Skeletal muscle tissue (tissue), 4 donors: ENCODE results near the gene RUVBL1. TPM values are rescaled to one million over a fixed set of nuclear protein-coding genes. Genes with fewer than 3 reads are reported as not detected.

Experiments
- H3K27ac ChIP-seq: one replicate; pipeline ENCODE4 v1.7.0; 2013; ENCODE audit warnings: mild to moderate bottlenecking, low read depth, low read length, inconsistent platforms
- H3K27me3 ChIP-seq, 3 donors: one replicate each; pipeline ENCODE4 v1.7.0; 2013; ENCODE audit warnings: low read length in 3 of 3; ENCODE audit not compliant: control insufficient read depth in 3 of 3, insufficient read depth in 3 of 3
- H3K36me3 ChIP-seq, 3 donors: one replicate each; pipeline ENCODE4 v1.7.0; 2013; ENCODE audit warnings: low read length in 3 of 3; ENCODE audit not compliant: control insufficient read depth in 3 of 3, insufficient read depth in 3 of 3
- H3K4me1 ChIP-seq, 3 donors: one replicate each; pipeline ENCODE4 v1.7.0; 2013; ENCODE audit warnings: low read length in 3 of 3, mild to moderate bottlenecking in 3 of 3; ENCODE audit not compliant: control insufficient read depth in 3 of 3, insufficient read depth in 3 of 3
- H3K4me3 ChIP-seq, 3 donors: one replicate each; pipeline ENCODE4 v1.7.0; 2013; ENCODE audit warnings: low read length in 3 of 3
- H3K9ac ChIP-seq, 3 donors: one replicate each; pipeline ENCODE4 v1.7.0; 2013; ENCODE audit warnings: low read length in 3 of 3, mild to moderate bottlenecking in 3 of 3, moderate library complexity in 2 of 3, low read depth in 1 of 3
- H3K9me3 ChIP-seq, 3 donors: one replicate each; pipeline ENCODE4 v1.7.0; 2013; ENCODE audit warnings: low read length in 3 of 3; ENCODE audit not compliant: control insufficient read depth in 3 of 3
- total RNA-seq: library from RNA; depleted of rRNA; stranded (reverse); fragments of >200 nt; gene quantifications from one replicate; pipeline ENCODE4 v1.2.3, GENCODE V29; 2014
- donor health status: Osteomylitis.

The RUVBL1 gene
- total RNA-seq, 1 donor from 2014 or later: 39.1 TPM

GRCh38 chr3:128084675-128085021, 39.0 kb downstream of the RUVBL1 start:
- H3K27ac ChIP-seq: peak overlapping the region; percentile 25
- no peak overlapping the region for H3K4me3 ChIP-seq
- H3K9me3 ChIP-seq: no peaks in the 10 kb centered on the region
- H3K36me3 ChIP-seq: peaks cover 11 to 34% (median 26%) of the 10 kb centered on the region in 3 donors
- no peaks in the 10 kb centered on the region for H3K27me3 ChIP-seq
- H3K9ac ChIP-seq: peak overlapping the region; percentile 27 to 60 (median 45)
- H3K4me1 ChIP-seq: peaks cover 17 to 23% (median 21%) of the 10 kb centered on the region in 3 donors

- Histone ChIP-seq H3K4me3 (no peak overlapping the region), H3K9ac (peak overlapping the region; percentile 27 to 63 (median 45)), H3K4me1 (peaks cover 17 to 23% (median 21%) of the 10 kb centered on the region in 3 donors), H3K9me3 (no peaks in the 10 kb centered on the region), H3K36me3 (peaks cover 12 to 39% (median 29%) of the 10 kb centered on the region in 3 donors), H3K27ac (no peak overlapping the region), H3K27me3 (no peaks in the 10 kb centered on the region)
These were observed 39.5 kb downstream of the RUVBL1 start for GRCh38 chr3:128083980-128084674.

GRCh38 chr3:128083396-128083795, 40.2 kb downstream of the RUVBL1 start:
- no peak overlapping the region for H3K4me3 ChIP-seq
- no peak overlapping the region for H3K27ac ChIP-seq
- peak overlapping the region in 1 of 3 donors; percentile 24 for H3K9ac ChIP-seq
- H3K9me3 ChIP-seq: no peaks in the 10 kb centered on the region
- no peaks in the 10 kb centered on the region for H3K27me3 ChIP-seq
- H3K36me3 ChIP-seq: peaks cover 12 to 40% (median 32%) of the 10 kb centered on the region in 3 donors
- H3K4me1 ChIP-seq: peaks cover 17 to 23% (median 21%) of the 10 kb centered on the region in 3 donors

- H3K9me3 ChIP-seq: no peaks in the 10 kb centered on the region
- H3K9ac ChIP-seq: no peak overlapping the region
- no peak overlapping the region for H3K4me3 ChIP-seq
- no peak overlapping the region for H3K27ac ChIP-seq
- peaks cover 10 to 40% (median 31%) of the 10 kb centered on the region in 3 donors for H3K36me3 ChIP-seq
- no peaks in the 10 kb centered on the region for H3K27me3 ChIP-seq
- peaks cover 20 to 25% (median 22%) of the 10 kb centered on the region in 3 donors for H3K4me1 ChIP-seq
These were observed 41.1 kb downstream of the RUVBL1 start for GRCh38 chr3:128082546-128082945.

GRCh38 chr3:128081846-128082245, 41.8 kb downstream of the RUVBL1 start:
- Histone ChIP-seq H3K27ac (no peak overlapping the region), H3K9ac (no peak overlapping the region), H3K36me3 (peaks cover 8 to 33% (median 26%) of the 10 kb centered on the region in 3 donors), H3K4me1 (peaks cover 22 to 28% (median 27%) of the 10 kb centered on the region in 3 donors), H3K27me3 (no peaks in the 10 kb centered on the region), H3K9me3 (no peaks in the 10 kb centered on the region), H3K4me3 (no peak overlapping the region)

DNA sequence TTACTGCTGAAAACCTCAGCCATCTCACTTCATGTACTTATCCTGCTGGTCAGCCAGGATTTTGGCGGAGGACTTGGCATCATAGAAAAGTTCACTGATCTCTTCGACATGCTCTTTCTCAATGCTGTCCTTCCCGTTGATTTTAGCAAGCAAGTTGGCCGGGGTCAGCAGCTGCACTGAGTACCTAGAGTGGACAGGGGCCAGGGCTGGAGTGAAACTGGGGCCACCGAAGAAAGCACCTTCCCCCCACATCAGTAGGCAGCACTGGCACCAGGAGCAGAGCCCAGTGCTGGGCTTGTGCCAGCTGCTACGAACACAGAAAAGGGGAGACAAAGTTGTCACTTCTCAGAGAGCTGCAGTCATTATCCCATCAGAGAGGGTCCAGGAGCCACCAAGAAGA, 42.4 kb downstream of the RUVBL1 start:
- Histone ChIP-seq H3K36me3 (peaks cover 6 to 27% (median 23%) of the 10 kb centered on the region in 3 donors), H3K27me3 (no peaks in the 10 kb centered on the region), H3K4me3 (no peak overlapping the region), H3K4me1 (peaks cover 22 to 33% (median 31%) of the 10 kb centered on the region in 3 donors), H3K9ac (no peak overlapping the region), H3K27ac (no peak overlapping the region), H3K9me3 (no peaks in the 10 kb centered on the region)

DNA sequence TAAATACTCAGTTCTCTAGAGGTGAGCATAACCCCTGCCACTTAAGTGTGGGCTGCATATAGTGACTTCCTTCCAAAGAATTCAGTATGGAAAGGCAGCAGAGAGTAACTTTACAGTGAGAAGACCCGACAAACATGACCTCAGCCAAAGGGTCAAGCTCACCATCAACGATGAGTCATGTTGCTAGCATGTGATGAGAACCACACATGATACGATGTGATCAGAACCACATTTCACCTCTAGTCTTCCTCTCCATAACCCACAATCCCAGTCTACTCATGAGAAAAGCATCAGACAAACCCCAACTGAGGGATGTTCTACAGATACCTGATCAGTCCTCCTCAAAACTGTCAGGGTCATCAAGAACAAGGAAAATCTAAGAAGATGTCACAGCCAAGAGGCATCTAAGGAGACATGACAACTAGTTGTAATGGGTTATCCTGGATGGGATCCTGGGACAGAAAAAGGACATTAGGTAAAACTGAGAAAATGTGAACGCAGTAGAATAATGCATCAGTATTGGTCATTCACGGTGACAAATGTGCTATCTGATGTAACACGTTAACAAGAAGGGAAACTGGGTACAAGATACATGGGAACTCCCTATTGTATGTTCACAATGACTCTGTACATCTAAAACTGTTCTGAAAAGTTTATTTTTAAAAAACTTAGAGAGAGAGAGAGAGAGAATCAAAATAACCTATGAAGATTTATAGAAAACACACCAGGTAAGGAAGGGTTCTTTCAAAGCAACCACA, 43.1 kb downstream of the RUVBL1 start:
- Histone ChIP-seq H3K27ac (no peak overlapping the region), H3K9me3 (no peaks in the 10 kb centered on the region), H3K27me3 (no peaks in the 10 kb centered on the region), H3K4me1 (peaks cover 26 to 38% (median 34%) of the 10 kb centered on the region in 3 donors), H3K4me3 (no peak overlapping the region), H3K9ac (no peak overlapping the region), H3K36me3 (peaks cover 6 to 27% (median 22%) of the 10 kb centered on the region in 3 donors)

- Histone ChIP-seq H3K36me3 (peaks cover 6 to 22% (median 21%) of the 10 kb centered on the region in 3 donors), H3K9me3 (no peaks in the 10 kb centered on the region), H3K27ac (no peak overlapping the region), H3K4me1 (peaks cover 28 to 38% (median 33%) of the 10 kb centered on the region in 3 donors), H3K4me3 (no peak overlapping the region), H3K27me3 (no peaks in the 10 kb centered on the region), H3K9ac (no peak overlapping the region)
These were observed 43.8 kb downstream of the RUVBL1 start for GRCh38 chr3:128079823-128080222.

- no peak overlapping the region for H3K4me3 ChIP-seq
- no peak overlapping the region for H3K9ac ChIP-seq
- peaks cover 18 to 29% (median 26%) of the 10 kb centered on the region in 3 donors for H3K4me1 ChIP-seq
- no peak overlapping the region for H3K27ac ChIP-seq
- H3K36me3 ChIP-seq: peaks cover 6 to 22% (median 20%) of the 10 kb centered on the region in 3 donors
- H3K9me3 ChIP-seq: no peaks in the 10 kb centered on the region
- H3K27me3 ChIP-seq: no peaks in the 10 kb centered on the region
These were observed 44.7 kb downstream of the RUVBL1 start for GRCh38 chr3:128078875-128079274.

GRCh38 chr3:128078322-128078721, 45.3 kb downstream of the RUVBL1 start:
- peaks cover 6 to 24% (median 19%) of the 10 kb centered on the region in 3 donors for H3K36me3 ChIP-seq
- H3K27ac ChIP-seq: no peak overlapping the region
- peaks cover 17 to 26% (median 24%) of the 10 kb centered on the region in 3 donors for H3K4me1 ChIP-seq
- H3K9ac ChIP-seq: no peak overlapping the region
- no peak overlapping the region for H3K4me3 ChIP-seq
- no peaks in the 10 kb centered on the region for H3K9me3 ChIP-seq
- no peaks in the 10 kb centered on the region for H3K27me3 ChIP-seq
